Measurements from ENCODE around the gene ATG7.

DNA sequence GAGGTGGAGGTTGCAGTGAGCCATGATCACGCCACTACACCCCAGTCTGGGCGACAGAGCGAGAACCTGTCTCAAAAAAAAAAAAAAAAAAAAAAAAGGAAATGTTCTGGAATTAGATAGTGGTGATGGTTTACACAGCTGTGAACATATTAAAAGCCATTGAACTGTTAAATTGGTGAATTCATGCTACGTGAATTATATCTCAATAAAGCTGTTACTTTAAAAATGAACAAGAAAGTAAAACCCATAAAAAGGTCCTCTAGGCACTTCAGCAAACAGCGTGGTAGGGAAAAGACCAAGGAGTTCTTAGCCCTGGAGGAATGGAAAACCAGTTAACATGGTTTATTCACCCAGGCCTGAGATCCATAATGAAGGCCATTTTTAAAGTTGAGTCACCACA is 180.1 kb downstream of the ATG7 start:
- no peak for TF ChIP-seq CHD4 (IDR thresholded peaks at IDR 0.05)
- TF ChIP-seq POLR2AphosphoS5 (IDR thresholded peaks at IDR 0.05; ENCODE audit: low read length): no peak
- TF ChIP-seq, protein P1, sequence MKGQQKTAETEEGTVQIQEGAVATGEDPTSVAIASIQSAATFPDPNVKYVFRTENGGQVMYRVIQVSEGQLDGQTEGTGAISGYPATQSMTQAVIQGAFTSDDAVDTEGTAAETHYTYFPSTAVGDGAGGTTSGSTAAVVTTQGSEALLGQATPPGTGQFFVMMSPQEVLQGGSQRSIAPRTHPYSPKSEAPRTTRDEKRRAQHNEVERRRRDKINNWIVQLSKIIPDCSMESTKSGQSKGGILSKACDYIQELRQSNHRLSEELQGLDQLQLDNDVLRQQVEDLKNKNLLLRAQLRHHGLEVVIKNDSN (IDR thresholded peaks at IDR 0.05; ENCODE audit: borderline replicate concordance, extremely low read length, insufficient read depth, low read depth, low read length): no peak
- no peak for TF ChIP-seq TCF12 (IDR thresholded peaks at IDR 0.05; ENCODE audit: low read depth, low read length)
- no peak for TF ChIP-seq POLR2A (IDR thresholded peaks at IDR 0.05; ENCODE audit: low read depth, low read length)
- no peak for TF ChIP-seq ZNF274 (IDR thresholded peaks at IDR 0.05; ENCODE audit: insufficient read depth, insufficient read length)
- no peak for TF ChIP-seq EP300 (IDR thresholded peaks at IDR 0.05; ENCODE audit: borderline replicate concordance in 1 of 2, control insufficient read depth in 1 of 2, low read depth in 2 of 2, low read length in 2 of 2)
- TF ChIP-seq RFX5 (IDR thresholded peaks at IDR 0.05; ENCODE audit: low read depth, low read length): no peak
- TF ChIP-seq DPF2 (IDR thresholded peaks at IDR 0.05): no peak
